ENCODE results near the gene CD74.

CD74 gene

DNA sequence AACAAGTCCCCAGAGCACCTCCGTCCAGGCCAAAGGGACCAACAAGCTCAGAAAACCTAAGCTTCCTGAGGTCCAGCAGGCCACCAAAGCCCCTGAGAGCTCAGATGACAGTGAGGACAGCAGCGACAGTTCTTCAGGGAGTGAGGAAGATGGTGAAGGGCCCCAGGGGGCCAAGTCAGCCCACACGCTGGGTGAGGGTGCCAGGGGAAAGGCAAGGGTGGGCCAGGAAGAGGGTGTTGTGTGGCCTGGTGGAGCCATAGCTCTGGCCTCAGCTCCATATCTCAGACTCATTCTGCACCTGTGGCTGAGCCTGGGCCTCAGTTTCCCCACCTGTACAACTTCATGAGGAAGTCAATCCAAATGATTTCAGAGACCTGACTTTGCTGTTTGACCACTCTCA is 20.7 kb downstream of the CD74 start:
- H3K23ac ChIP-seq (ENCODE audit: low read length), result no peak overlapping the region
- no peak overlapping the region for H4K91ac ChIP-seq (ENCODE audit: low read depth, low read length)
- no peak overlapping the region for H4K8ac ChIP-seq (ENCODE audit: low read depth, low read length)

DNA sequence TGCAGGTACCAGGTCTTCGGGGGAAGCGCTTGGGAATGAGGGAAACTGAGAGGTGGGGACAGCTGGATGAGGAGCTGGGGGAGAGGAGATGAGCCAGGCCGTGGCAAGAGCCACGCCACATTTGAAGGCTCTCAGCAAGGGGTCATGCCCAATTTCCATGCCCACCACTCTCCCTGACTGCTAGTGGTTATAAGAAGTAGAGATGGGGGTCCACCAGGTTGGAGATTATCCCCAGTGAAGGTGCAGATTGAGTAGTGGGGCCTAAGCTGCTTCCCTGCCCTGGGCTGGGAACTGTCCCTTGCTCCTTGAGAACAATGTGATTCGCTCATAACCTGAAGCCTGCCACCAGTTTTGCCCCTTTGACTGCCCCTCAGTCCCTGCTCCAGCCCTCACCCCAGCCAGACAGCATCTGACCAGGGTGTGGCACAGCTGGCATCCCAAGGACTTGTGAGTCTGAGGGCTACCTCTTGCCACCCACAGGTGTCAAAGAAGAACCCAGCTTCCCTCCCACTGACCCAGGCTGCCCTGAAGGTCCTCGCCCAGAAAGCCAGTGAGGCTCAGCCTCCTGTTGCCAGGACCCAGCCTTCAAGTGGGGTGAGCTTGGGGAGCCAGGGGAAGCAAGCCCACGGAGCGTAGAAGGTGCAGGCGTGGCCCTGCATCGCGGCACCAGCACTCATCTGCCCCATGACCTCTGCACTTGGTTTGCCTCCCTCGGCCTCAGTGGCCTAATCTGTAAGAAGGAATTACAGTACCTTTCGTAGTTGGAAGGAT is 21.5 kb downstream of the CD74 start:
- peaks cover 3% of the 10 kb centered on the region for H3K79me1 ChIP-seq (ENCODE audit: low read length)
- H3K4me2 ChIP-seq (ENCODE audit: low read length), result no peak overlapping the region
- no peaks in the 10 kb centered on the region for H3K27me3 ChIP-seq (ENCODE audit: insufficient read depth, low read length)
- no peak overlapping the region for H3K18ac ChIP-seq (ENCODE audit: low read length)
- H4K91ac ChIP-seq (ENCODE audit: low read depth, low read length), result no peak overlapping the region
- H3K9ac ChIP-seq (ENCODE audit: low read length), result no peak overlapping the region
- H3K36me3 ChIP-seq (ENCODE audit: control insufficient read depth in 1 of 2, insufficient read depth in 2 of 2, low read length in 2 of 2), result peaks cover 79 to 85% of the 10 kb centered on the region in 2 experiments
- DNase-seq, result no peak
- no peak overlapping the region for H2BK5ac ChIP-seq (ENCODE audit: low read depth, low read length, poor library complexity)
- no peak overlapping the region for H3K14ac ChIP-seq (ENCODE audit: low read length)
- no peak overlapping the region for H3K23ac ChIP-seq (ENCODE audit: low read length)
- peaks cover 6% of the 10 kb centered on the region for H3K9me3 ChIP-seq (ENCODE audit: insufficient read depth, low read depth, low read length)
- no peak overlapping the region for H2AK5ac ChIP-seq (ENCODE audit: low read length)
- H3K79me2 ChIP-seq (ENCODE audit: control insufficient read depth, insufficient read depth, low read length, poor library complexity), result no peaks in the 10 kb centered on the region
- no peak overlapping the region for H3K4ac ChIP-seq (ENCODE audit: low read depth, low read length)
- H2BK12ac ChIP-seq (ENCODE audit: low read length), result no peak overlapping the region
- H4K12ac ChIP-seq (ENCODE audit: low read depth, low read length), result no peak overlapping the region
- no peak overlapping the region for H2BK120ac ChIP-seq (ENCODE audit: insufficient read depth, low read length, poor library complexity)
- no peak overlapping the region for H3K27ac ChIP-seq (ENCODE audit: low read depth, low read length)
- WGBS (ENCODE audit: extremely low coverage, insufficient coverage, insufficient read length), result no CpG with 5 or more reads among the region's 13 CpGs
- no peak overlapping the region for H2AFZ ChIP-seq (ENCODE audit: insufficient read depth, low read length, poor library complexity)
- H3K4me3 ChIP-seq (ENCODE audit: low read depth, low read length), result no peak overlapping the region
- H4K8ac ChIP-seq (ENCODE audit: low read depth, low read length), result no peak overlapping the region
- H3K4me1 ChIP-seq (ENCODE audit: control insufficient read depth in 1 of 2, insufficient read depth in 2 of 2, low read length in 2 of 2), result peaks cover 15 to 21% of the 10 kb centered on the region in 2 experiments

More for the DNA sequence above, 20.7 kb downstream of the CD74 start:
- Histone ChIP-seq H3K79me1 (ENCODE audit: low read length) (peaks cover 3% of the 10 kb centered on the region), H3K14ac (ENCODE audit: low read length) (no peak overlapping the region), H2AK5ac (ENCODE audit: low read length) (no peak overlapping the region), H2BK5ac (ENCODE audit: low read depth, low read length, poor library complexity) (no peak overlapping the region), H3K36me3 (ENCODE audit: control insufficient read depth in 1 of 2, insufficient read depth in 2 of 2, low read length in 2 of 2) (peaks cover 82 to 85% of the 10 kb centered on the region in 2 experiments), H3K9ac (ENCODE audit: low read length) (no peak overlapping the region), H3K4me3 (ENCODE audit: low read depth, low read length) (no peak overlapping the region), H3K4me2 (ENCODE audit: low read length) (no peak overlapping the region), H4K12ac (ENCODE audit: low read depth, low read length) (no peak overlapping the region), H3K9me3 (ENCODE audit: insufficient read depth, low read depth, low read length) (peaks cover 6% of the 10 kb centered on the region), H3K27me3 (ENCODE audit: insufficient read depth, low read length) (no peaks in the 10 kb centered on the region), H3K79me2 (ENCODE audit: control insufficient read depth, insufficient read depth, low read length, poor library complexity) (no peaks in the 10 kb centered on the region), H3K27ac (ENCODE audit: low read depth, low read length) (no peak overlapping the region), H2BK12ac (ENCODE audit: low read length) (no peak overlapping the region), H3K4me1 (ENCODE audit: control insufficient read depth in 1 of 2, insufficient read depth in 2 of 2, low read length in 2 of 2) (peaks cover 9 to 16% of the 10 kb centered on the region in 2 experiments), H2BK120ac (ENCODE audit: insufficient read depth, low read length, poor library complexity) (no peak overlapping the region), H3K18ac (ENCODE audit: low read length) (no peak overlapping the region), H2AFZ (ENCODE audit: insufficient read depth, low read length, poor library complexity) (no peak overlapping the region), H3K4ac (ENCODE audit: low read depth, low read length) (no peak overlapping the region)
- WGBS (ENCODE audit: extremely low coverage, insufficient coverage, insufficient read length), result no CpG with 5 or more reads among the region's 3 CpGs
- no peak for DNase-seq

DNA sequence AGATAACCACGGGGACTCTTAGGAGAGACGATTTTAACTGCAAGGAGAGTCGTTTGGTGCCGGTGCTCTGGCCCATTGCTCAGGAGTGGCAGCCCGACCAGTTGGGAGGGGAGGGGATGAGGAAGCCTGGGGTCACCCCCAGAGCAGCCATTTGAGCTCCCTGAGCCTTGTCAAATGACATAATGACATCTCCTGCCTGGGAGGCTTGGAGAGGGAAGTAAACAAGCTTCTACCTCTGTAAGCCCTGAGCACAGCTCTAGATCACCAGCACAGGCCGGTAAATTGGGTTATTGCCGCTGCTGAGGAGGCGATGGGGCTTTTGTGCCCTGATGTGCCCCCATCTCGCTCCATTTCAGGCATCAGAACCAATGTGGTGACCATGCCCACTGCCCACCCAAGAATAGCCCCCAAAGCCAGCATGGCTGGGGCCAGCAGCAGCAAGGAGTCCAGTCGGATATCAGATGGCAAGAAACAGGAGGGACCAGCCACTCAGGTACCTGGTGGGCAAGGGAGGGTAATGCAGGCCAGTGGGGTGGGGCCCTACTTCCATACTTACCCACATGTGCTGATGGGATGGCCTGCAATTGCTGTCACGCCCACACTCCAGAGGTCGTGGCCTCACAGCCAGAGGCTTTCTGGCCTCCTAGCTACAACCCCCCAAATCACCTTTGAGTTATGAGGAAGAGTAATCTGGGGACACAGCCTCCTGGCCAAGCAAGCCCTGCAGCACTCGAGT is 23.0 kb downstream of the CD74 start:
- Histone ChIP-seq H3K27me3 (ENCODE audit: insufficient read depth, low read length) (no peaks in the 10 kb centered on the region), H3K4me1 (ENCODE audit: control insufficient read depth in 1 of 2, insufficient read depth in 2 of 2, low read length in 2 of 2) (peaks cover 17 to 32% of the 10 kb centered on the region in 2 experiments), H2AK5ac (ENCODE audit: low read length) (no peak overlapping the region), H2BK120ac (ENCODE audit: insufficient read depth, low read length, poor library complexity) (no peak overlapping the region), H4K12ac (ENCODE audit: low read depth, low read length) (no peak overlapping the region), H3K9ac (ENCODE audit: low read length) (peak overlapping the region; percentile 29), H3K9me3 (ENCODE audit: insufficient read depth, low read depth, low read length) (peaks cover 6% of the 10 kb centered on the region), H3K79me1 (ENCODE audit: low read length) (peaks cover 3% of the 10 kb centered on the region), H3K18ac (ENCODE audit: low read length) (no peak overlapping the region), H4K8ac (ENCODE audit: low read depth, low read length) (no peak overlapping the region), H3K27ac (ENCODE audit: low read depth, low read length) (no peak overlapping the region), H4K91ac (ENCODE audit: low read depth, low read length) (no peak overlapping the region), H3K36me3 (ENCODE audit: control insufficient read depth in 1 of 2, insufficient read depth in 2 of 2, low read length in 2 of 2) (peaks cover 71 to 77% of the 10 kb centered on the region in 2 experiments), H2BK12ac (ENCODE audit: low read length) (no peak overlapping the region), H2BK5ac (ENCODE audit: low read depth, low read length, poor library complexity) (no peak overlapping the region), H3K4me2 (ENCODE audit: low read length) (no peak overlapping the region), H3K14ac (ENCODE audit: low read length) (no peak overlapping the region), H3K4ac (ENCODE audit: low read depth, low read length) (no peak overlapping the region), H3K4me3 (ENCODE audit: low read depth, low read length) (no peak overlapping the region), H3K23ac (ENCODE audit: low read length) (no peak overlapping the region), H2AFZ (ENCODE audit: insufficient read depth, low read length, poor library complexity) (no peak overlapping the region), H3K79me2 (ENCODE audit: control insufficient read depth, insufficient read depth, low read length, poor library complexity) (no peaks in the 10 kb centered on the region)
- no peak for DNase-seq
- WGBS (ENCODE audit: extremely low coverage, insufficient coverage, insufficient read length), result no CpG with 5 or more reads among the region's 13 CpGs

DNA sequence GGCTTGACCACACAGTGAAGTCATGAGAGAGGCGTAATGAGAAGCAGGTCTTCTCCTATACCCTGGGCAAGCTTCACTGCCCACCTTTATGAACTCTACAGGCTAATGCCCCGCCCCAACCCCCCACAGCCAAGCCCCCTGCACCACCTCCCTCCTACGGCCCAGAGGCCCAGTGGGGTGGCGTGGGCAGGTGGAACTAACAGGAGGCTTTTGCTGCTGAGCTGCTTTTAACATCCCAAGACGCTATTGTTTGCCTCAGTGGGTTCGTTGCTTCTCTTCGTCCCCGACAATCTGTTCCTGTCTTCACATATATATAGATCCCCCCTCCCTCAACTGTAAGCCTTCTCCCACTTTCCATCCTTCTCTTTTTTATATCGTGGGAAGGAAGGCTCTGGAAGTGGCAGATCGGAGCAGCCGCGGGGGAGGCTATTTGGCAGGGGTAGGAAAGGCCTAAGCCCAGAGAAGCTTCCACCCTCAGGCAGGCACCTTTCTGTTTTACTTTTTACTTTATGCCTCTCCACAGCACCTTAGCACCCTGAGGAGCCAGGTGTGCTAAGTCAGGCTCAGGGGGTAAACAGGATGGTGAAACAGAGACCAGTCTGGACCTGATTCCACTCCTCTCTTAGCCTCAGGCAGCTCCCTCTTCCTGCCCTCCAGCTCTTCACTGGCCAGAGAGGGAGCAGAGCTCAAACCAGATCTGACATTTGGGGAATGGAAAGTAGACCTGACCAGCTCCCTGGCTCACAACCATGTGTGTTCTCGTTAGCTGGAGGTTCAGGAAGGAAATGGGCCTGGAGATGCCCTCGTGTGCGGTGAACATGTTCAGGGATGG is 26.5 kb downstream of the CD74 start:
- Histone ChIP-seq H2BK120ac (ENCODE audit: insufficient read depth, low read length, poor library complexity) (no peak overlapping the region), H3K4me3 (ENCODE audit: low read depth, low read length) (no peak overlapping the region), H3K9ac (ENCODE audit: low read length) (no peak overlapping the region), H3K4me2 (ENCODE audit: low read length) (no peak overlapping the region), H3K4me1 (ENCODE audit: control insufficient read depth in 1 of 2, insufficient read depth in 2 of 2, low read length in 2 of 2) (peaks cover 9 to 21% of the 10 kb centered on the region in 2 experiments), H3K79me1 (ENCODE audit: low read length) (peaks cover 3% of the 10 kb centered on the region), H2AK5ac (ENCODE audit: low read length) (no peak overlapping the region), H3K9me3 (ENCODE audit: insufficient read depth, low read depth, low read length) (peaks cover 7% of the 10 kb centered on the region), H3K18ac (ENCODE audit: low read length) (no peak overlapping the region), H3K79me2 (ENCODE audit: control insufficient read depth, insufficient read depth, low read length, poor library complexity) (no peaks in the 10 kb centered on the region), H4K12ac (ENCODE audit: low read depth, low read length) (no peak overlapping the region), H3K27me3 (ENCODE audit: insufficient read depth, low read length) (no peaks in the 10 kb centered on the region), H3K14ac (ENCODE audit: low read length) (no peak overlapping the region), H3K23ac (ENCODE audit: low read length) (no peak overlapping the region), H2BK12ac (ENCODE audit: low read length) (no peak overlapping the region), H3K4ac (ENCODE audit: low read depth, low read length) (no peak overlapping the region), H3K27ac (ENCODE audit: low read depth, low read length) (no peak overlapping the region), H2BK5ac (ENCODE audit: low read depth, low read length, poor library complexity) (no peak overlapping the region), H4K8ac (ENCODE audit: low read depth, low read length) (no peak overlapping the region), H4K91ac (ENCODE audit: low read depth, low read length) (no peak overlapping the region), H2AFZ (ENCODE audit: insufficient read depth, low read length, poor library complexity) (no peak overlapping the region), H3K36me3 (ENCODE audit: control insufficient read depth in 1 of 2, insufficient read depth in 2 of 2, low read length in 2 of 2) (peaks cover 72 to 79% of the 10 kb centered on the region in 2 experiments)
- DNase-seq, result peak; percentile 55 to 67
- no CpG with 5 or more reads among the region's 15 CpGs for WGBS (ENCODE audit: extremely low coverage, insufficient coverage, insufficient read length)
